NB4 (cell line): ENCODE data around the gene DPY19L1.
"Not testable (repeated sequence)": the region's sequence is repeated elsewhere in the genome, so short reads cannot be mapped to it uniquely, and the experiment has no call there.

Experiments used
- POLR2A ChIP-seq: IDR thresholded peaks from 2 replicates; pipeline ENCODE4 v1.6.1; 2011; ENCODE audit warnings: mild to moderate bottlenecking; ENCODE audit not compliant: insufficient read length; ENCODE audit errors: extremely low read depth
- TF ChIP-seq, protein P1 (sequence below): IDR thresholded peaks from one replicate; pipeline ENCODE4 v1.5.1; 2012; ENCODE audit warnings: low read depth, low read length
- TF ChIP-seq, protein P2 (sequence below): IDR thresholded peaks from 2 replicates; pipeline ENCODE4 v1.6.1; 2011; ENCODE audit warnings: low read depth, low read length

DNA sequence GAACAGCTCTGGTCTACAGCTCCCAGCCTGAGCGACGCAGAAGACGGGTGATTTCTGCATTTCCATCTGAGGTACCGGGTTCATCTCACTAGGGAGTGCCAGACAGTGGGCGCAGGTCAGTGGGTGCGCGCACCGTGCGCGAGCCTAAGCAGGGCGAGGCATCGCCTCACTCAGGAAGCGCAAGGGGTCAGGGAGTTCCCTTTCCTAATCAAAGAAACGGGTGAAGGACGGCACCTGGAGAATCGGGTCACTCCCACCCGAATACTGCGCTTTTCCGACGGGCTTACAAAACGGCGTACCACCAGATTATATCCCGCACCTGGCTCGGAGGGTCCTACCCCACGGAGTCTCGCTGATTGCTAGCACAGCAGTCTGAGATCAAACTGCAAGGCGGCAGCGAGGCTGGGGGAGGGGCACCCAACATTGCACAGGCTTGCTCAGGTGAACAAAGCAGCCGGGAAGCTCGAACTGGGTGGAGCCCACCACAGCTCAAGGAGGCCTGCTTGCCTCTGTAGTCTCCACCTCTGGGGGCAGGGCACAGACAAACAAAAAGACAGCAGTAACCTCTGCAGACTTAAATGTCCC is 130.9 kb downstream of the DPY19L1 start:
- TF ChIP-seq, protein P1, sequence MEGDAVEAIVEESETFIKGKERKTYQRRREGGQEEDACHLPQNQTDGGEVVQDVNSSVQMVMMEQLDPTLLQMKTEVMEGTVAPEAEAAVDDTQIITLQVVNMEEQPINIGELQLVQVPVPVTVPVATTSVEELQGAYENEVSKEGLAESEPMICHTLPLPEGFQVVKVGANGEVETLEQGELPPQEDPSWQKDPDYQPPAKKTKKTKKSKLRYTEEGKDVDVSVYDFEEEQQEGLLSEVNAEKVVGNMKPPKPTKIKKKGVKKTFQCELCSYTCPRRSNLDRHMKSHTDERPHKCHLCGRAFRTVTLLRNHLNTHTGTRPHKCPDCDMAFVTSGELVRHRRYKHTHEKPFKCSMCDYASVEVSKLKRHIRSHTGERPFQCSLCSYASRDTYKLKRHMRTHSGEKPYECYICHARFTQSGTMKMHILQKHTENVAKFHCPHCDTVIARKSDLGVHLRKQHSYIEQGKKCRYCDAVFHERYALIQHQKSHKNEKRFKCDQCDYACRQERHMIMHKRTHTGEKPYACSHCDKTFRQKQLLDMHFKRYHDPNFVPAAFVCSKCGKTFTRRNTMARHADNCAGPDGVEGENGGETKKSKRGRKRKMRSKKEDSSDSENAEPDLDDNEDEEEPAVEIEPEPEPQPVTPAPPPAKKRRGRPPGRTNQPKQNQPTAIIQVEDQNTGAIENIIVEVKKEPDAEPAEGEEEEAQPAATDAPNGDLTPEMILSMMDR = not testable (repeated sequence)
- TF ChIP-seq, protein P2, sequence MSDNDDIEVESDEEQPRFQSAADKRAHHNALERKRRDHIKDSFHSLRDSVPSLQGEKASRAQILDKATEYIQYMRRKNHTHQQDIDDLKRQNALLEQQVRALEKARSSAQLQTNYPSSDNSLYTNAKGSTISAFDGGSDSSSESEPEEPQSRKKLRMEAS = not testable (repeated sequence)
- not testable (repeated sequence) for TF ChIP-seq POLR2A
